Activated CD8-positive, alpha-beta memory T cell treated with anti-CD3 and anti-CD28 coated beads for 36 hours (primary cell): ENCODE data around the gene NDUFA6. TPM values are rescaled to one million over a fixed set of nuclear protein-coding genes. Genes with fewer than 3 reads are reported as not detected.

Experiments
- CTCF ChIA-PET: fragments of 350-600 bp; sonication (Branson Sonifier 250); formaldehyde crosslinking; loops from one replicate; lab custom pipeline; 2021; ENCODE audit warnings: antibody characterized with exemption; lab: Charles Lee
- POLR2A ChIA-PET: fragments of 350-600 bp; sonication (Branson Sonifier 250); formaldehyde crosslinking; loops from one replicate; lab custom pipeline; 2021; ENCODE audit warnings: antibody characterized with exemption; lab: Charles Lee
- total RNA-seq, 2 experiments: library from RNA; stranded (reverse); gene quantifications; one replicate each; pipeline ENCODE4 v1.2.3, GENCODE V29; 2021

NDUFA6 gene
- total RNA-seq, 2 experiments from 2014 or later, result 109 to 112 TPM

DNA sequence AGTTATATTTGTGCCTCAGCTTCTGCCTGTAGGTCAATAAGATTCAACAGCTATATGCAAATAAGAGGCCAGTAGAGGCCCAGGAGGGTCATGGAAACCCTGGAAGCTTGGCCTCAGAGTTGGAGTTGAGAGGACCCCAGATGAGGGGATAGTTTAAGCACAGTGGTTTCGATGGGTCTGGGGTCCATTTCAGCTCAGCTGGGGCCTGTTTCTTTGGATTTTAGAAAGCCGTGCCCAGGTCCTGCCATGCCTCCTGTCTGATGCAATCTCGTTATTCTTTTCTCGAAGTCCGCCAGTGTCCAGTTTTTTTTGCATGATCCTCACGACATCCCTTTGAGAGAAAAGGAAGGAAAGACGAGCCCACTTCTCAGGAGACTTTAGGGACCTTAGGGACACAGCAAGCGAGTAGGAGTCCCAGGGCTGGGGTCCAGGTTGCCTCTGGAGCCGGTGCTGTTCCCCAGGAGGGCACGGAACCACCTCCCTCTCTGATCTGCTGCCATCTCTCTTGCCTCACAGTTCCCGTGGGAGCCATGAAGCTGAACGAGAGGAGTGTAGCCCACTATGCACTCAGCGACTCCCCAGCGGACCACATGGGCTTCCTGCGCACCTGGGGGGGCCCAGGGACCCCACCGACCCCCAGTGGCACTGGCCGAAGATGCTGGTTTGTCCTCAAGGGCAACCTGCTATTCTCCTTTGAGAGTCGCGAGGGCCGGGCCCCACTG, 13.6 kb downstream of the NDUFA6 start:
- ChIA-PET POLR2A (interaction anchor here (0.7 kb wide), 1 partner anchor 17 kb away, joined by 11 read pairs; no protein-coding TSS in a partner anchor), CTCF (interaction anchor here (1.1 kb wide), 1 partner anchor 110 kb away, joined by 3 read pairs; no protein-coding TSS in a partner anchor)

- ChIA-PET CTCF (interaction anchor here (0.6 to 1.6 kb wide), 3 partner anchors 16 to 369 kb away, joined by 3 to 7 read pairs (median 6); partner anchors contain the start of gene NDUFA6), POLR2A (interaction anchor here (0.6 to 1.0 kb wide), 4 partner anchors 15 to 236 kb away, joined by 3 to 4 read pairs (median 4); partner anchors contain the start of gene NDUFA6)
Observed at GRCh38 chr22:42074846-42075676, 15.5 kb downstream of the NDUFA6 start.

DNA sequence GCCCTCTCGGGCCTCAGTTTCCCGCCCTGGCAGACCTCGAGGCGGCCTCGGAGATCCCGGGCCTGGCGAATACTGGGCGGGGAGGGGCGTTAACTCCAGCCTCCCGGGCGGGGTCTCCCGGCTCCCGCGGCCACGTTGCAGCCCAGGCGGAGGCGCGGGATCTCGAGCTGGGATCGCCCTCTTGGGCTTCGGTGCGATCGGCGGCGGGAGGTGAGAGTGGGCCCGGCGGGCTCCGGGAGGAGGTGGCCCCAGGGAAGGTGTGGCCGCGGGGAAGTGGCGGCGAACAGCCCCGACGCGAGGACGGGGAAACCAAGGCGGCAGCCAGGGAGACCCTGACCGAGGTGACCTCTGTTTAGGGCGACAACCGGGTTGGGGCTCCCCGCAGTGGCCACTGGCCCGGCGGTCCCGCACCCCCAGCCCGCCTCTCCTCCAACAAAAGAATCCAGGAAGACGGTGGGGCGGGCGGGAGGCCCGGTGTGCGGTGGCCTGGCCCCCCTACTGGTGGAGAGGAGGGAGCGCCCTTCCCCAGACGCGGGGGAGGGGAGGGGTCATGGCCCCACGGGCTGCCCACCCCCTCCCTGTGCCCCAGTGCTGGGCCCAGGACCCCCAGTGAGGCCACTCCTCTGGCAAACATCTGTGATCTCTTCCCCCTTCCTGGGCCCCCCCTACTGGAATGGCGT, 16.3 kb downstream of the NDUFA6 start, which contains the start of gene PHETA2:
TSS of gene PHETA2 (plus strand) at position 117 of the 680 bp plus-strand sequence. CDS start 3,046 bp downstream, outside the sequence.
- ChIA-PET POLR2A (interaction anchor here (1.0 kb wide), 1 partner anchor 17 kb away, joined by 3 read pairs; no protein-coding TSS in a partner anchor), CTCF (interaction anchor here (1.1 kb wide), 1 partner anchor 8 kb away, joined by 3 read pairs; no protein-coding TSS in a partner anchor)

DNA sequence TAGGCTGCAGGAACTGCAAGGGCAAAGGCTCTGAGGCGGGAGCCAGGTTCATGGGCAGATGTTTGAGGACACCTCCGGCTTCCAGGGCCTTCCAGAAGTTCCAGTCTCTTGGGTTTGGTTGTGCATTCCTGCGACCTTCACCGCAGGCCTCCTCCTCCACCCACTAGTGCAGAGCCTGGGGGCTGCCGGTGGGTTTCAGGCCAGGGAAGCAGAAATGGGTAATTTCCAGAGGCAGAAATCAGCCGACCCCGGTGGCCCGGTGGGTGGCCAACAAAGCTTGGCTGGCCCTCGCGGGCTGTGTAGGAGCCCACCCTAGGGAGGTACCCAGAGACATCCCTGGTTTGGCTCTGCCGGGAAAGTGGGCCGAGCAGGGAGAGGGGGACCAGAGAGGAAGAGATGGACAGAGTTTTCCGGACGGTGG, 16.9 kb downstream of the NDUFA6 start:
- CTCF ChIA-PET, result interaction anchor here (1.1 kb wide), 1 partner anchor 9 kb away, joined by 3 read pairs; no protein-coding TSS in a partner anchor

GRCh38 chr22:42072606-42073330, 17.8 kb downstream of the NDUFA6 start:
- ChIA-PET POLR2A (no interaction called here), CTCF (no interaction called here)

More for the DNA sequence above, 16.9 kb downstream of the NDUFA6 start:
- POLR2A ChIA-PET, result interaction anchor here (1.0 kb wide), 1 partner anchor 18 kb away, joined by 3 read pairs; no protein-coding TSS in a partner anchor

GRCh38 chr22:42071508-42071907, 19.1 kb downstream of the NDUFA6 start:
- CTCF ChIA-PET, result interaction anchor here (0.9 kb wide), 1 partner anchor 8 kb away, joined by 4 read pairs; the partner anchor contains the start of gene SMDT1

DNA sequence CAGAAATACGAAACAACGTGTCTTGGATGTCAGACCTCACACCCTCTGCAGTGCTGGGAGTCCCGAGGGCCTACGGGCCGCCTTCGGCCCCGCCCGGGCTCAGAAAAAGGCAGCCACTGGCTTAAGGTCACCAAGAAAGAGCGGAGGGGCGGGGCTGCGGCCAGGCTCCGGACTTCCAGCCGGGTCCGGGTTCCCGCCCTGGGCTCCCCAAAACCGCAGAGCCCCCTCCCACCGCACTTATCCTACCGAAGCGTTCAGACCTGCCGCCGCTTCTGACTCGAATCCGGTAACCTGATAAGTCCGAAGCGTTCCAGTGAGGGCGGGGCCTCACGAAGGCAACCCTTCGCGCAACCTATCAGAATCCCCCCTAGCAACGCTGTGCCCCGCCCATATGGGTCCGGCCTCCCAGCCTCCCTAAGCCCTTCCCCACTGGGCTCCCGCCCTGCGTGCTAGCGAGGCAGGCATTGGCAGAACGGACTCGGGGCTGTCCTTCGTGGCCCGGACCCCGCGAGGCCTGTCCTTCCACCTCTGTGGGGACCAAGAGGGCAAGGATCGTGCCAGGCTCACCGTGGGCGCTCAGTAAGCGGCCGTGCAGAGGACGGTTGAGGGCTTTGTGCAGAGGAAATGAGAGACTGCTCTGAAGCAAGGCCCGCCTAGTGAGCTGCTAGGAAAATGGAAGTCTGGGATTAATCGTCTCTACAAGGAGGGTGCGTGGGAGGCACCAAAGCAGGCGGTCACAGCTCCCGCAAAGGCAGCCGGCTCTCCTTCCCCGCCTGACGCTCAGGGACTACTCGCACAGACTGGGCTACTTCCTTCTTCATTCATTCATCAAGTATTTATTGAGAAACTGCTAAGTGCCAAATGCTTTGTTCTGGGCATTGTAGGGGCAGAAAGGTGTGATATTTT, 19.8 kb downstream of the NDUFA6 start, which contains the start of gene NAGA:
TSS of gene NAGA (minus strand) at position 296 of the 906 bp plus-strand sequence. CDS start 515 bp downstream, outside the sequence.
- ChIA-PET POLR2A (interaction anchor here (0.6 to 2.7 kb wide), 6 partner anchors 8 to 481 kb away, joined by 3 to 19 read pairs (median 6); partner anchors contain the start of genes NDUFA6, PMM1 and SMDT1), CTCF (interaction anchor here (0.9 to 1.9 kb wide), 3 partner anchors 9 to 104 kb away, joined by 4 to 6 read pairs (median 4); partner anchors contain the start of gene SMDT1)

More at GRCh38 chr22:42071508-42071907, 19.1 kb downstream of the NDUFA6 start:
- POLR2A ChIA-PET, result interaction anchor here (0.6 to 2.7 kb wide), 5 partner anchors 8 to 482 kb away, joined by 3 to 19 read pairs (median 5); partner anchors contain the start of genes NDUFA6, PMM1 and SMDT1

DNA sequence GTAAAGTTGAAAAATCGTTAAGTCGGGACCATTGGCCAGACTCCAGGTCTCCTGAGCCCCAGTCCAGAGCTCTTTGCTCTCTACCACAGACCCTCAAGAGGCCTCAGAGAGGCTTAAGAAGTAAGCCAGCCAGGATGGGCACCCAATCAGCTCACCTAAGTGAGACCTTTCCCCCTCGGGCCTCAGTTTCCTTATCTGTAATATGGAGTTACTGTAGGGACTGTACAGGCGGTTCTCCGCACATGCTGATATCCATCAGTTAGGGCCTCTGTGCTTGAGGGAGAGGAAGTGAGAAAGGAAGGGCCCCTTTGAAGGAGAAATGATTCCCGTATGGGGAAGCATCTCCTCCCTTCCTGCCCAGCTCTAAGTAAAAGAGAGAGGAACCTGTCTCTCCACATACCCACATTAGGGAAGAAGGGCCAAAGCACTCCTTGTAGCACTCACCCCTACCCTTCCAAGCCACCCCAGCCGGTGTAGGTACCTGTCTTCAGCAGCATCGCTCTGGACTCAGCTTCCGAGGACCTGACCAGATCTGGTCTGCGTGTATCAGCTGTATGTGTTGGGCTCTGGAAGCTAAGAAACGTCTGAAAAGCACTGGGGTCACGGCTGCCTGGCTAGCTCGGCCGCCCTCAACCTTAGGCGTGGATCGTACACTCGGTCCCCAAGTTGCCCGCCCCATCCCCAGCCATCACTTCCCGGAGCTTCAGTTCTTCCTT, 20.6 kb downstream of the NDUFA6 start:
- ChIA-PET CTCF (interaction anchor here (1.1 to 1.9 kb wide), 2 partner anchors 23 to 104 kb away, joined by 4 to 6 read pairs; no protein-coding TSS in a partner anchor), POLR2A (interaction anchor here (1.3 to 2.7 kb wide), 4 partner anchors 10 to 39 kb away, joined by 3 to 19 read pairs (median 6); partner anchors contain the start of gene NDUFA6)

DNA sequence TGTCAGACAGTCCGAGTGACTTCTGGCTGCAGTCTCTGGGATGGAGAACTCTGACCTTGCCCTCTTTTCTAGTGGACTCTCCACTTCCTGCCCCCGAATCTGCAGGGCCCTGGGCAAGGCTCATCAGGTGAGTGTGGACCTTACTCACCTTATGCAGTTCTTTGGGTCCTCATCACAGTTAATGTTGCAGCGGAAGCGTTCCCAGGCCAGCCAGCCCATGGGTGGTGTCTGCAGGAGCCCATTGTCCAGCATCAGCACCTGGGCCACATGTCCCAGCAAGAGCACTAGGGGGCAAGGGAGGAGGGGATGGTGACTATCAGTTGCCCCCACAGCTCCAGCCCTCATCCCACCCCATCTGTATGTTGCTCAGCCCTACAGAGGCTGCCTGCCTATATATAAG, 22.3 kb downstream of the NDUFA6 start:
- ChIA-PET POLR2A (interaction anchor here (0.9 to 1.6 kb wide), 2 partner anchors 11 to 37 kb away, joined by 3 read pairs; partner anchors contain the start of gene SMDT1), CTCF (no interaction called here)

GRCh38 chr22:42067671-42068251, 22.8 kb downstream of the NDUFA6 start:
- POLR2A ChIA-PET, result interaction anchor here (0.9 kb wide), 1 partner anchor 12 kb away, joined by 3 read pairs; the partner anchor contains the start of gene SMDT1
- CTCF ChIA-PET, result no interaction called here

DNA sequence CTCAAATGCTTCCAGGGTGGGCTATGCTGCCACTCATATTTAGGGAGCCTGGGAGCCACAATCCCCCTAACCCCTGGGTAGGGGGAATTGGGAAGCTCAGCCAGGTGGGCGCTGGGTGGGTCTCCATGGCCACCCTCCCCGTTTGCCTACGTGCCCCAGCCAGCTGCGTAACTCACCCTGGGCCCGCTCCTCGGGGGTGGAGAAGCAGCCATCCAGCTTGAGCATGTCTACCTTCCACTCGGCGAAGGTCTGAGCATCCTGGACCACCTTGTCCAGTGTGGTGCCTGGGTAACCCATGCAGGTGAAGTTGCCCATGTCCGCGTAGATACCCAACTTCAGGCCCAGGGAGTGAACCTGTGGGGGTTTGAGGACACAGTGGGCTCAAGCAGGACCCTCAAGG, 23.6 kb downstream of the NDUFA6 start:
- POLR2A ChIA-PET, result interaction anchor here (0.6 kb wide), 1 partner anchor 330 kb away, joined by 3 read pairs; no protein-coding TSS in a partner anchor
- CTCF ChIA-PET, result interaction anchor here (0.6 kb wide), 1 partner anchor 112 kb away, joined by 3 read pairs; no protein-coding TSS in a partner anchor

- POLR2A ChIA-PET, result interaction anchor here (0.6 kb wide), 1 partner anchor 330 kb away, joined by 3 read pairs; no protein-coding TSS in a partner anchor
Observed at GRCh38 chr22:42066126-42066761, 24.3 kb downstream of the NDUFA6 start.

DNA sequence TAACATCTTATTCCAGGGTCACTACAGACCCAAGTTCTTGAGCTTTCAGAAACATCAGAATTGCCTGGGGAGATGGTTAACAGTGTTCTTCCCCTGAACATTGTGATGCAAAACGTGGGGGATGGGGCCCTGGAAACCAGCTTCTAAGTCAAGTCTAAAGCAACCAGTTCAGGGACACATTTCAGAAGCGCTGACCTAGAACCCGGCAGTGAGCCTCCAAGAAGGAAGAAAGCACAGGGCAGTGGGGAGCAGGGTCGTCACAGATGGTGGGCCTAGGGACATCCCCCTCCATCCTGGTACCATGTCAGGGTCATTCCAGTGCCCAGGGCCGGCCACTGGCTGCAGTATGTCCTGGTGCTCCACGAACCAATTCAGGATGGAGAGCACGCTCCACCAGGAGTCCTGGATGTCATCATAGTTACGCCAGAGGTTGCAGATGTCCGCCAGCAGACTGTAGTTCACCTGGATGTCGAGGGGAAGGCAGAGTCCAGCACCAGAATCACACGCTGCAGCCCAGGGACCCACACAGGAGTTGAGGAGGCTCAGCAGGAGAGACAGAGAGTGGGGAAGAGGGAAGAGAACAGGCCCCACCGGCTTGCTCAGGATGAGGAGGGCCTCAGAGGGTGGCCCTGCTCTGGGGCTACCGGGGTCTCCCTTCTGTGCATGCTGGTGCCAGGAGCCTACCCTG, 25.0 kb downstream of the NDUFA6 start:
- ChIA-PET POLR2A (interaction anchor here (0.5 kb wide), 1 partner anchor 301 kb away, joined by 14 read pairs; no protein-coding TSS in a partner anchor), CTCF (no interaction called here)

More at GRCh38 chr22:42066126-42066761, 24.3 kb downstream of the NDUFA6 start:
- CTCF ChIA-PET, result interaction anchor here (0.6 kb wide), 1 partner anchor 113 kb away, joined by 3 read pairs; no protein-coding TSS in a partner anchor

- CTCF ChIA-PET, result no interaction called here
- POLR2A ChIA-PET, result interaction anchor here (0.5 kb wide), 1 partner anchor 302 kb away, joined by 14 read pairs; no protein-coding TSS in a partner anchor
Observed at GRCh38 chr22:42064629-42065028, 25.9 kb downstream of the NDUFA6 start.
